Fibroblast of mammary gland (primary cell): ENCODE data around the gene DISC1.

ENCODE experiments used
- DNase-seq: peaks from one replicate; pipeline ENCODE4 v3.0.0-alpha.2; 2010; ENCODE audit warnings: low read depth
- H3K4me3 ChIP-seq: 2 replicates; pipeline ENCODE4 v1.5.1; 2011; ENCODE audit warnings: low read depth, mild to moderate bottlenecking, low read length, moderate library complexity; ENCODE audit not compliant: control insufficient read depth
- CTCF ChIP-seq: conservative IDR thresholded peaks from 2 replicates; pipeline ENCODE4 v1.5.1; 2011; ENCODE audit warnings: low read depth, low read length, inconsistent platforms; ENCODE audit not compliant: control insufficient read depth, insufficient read depth

DISC1 gene

DNA sequence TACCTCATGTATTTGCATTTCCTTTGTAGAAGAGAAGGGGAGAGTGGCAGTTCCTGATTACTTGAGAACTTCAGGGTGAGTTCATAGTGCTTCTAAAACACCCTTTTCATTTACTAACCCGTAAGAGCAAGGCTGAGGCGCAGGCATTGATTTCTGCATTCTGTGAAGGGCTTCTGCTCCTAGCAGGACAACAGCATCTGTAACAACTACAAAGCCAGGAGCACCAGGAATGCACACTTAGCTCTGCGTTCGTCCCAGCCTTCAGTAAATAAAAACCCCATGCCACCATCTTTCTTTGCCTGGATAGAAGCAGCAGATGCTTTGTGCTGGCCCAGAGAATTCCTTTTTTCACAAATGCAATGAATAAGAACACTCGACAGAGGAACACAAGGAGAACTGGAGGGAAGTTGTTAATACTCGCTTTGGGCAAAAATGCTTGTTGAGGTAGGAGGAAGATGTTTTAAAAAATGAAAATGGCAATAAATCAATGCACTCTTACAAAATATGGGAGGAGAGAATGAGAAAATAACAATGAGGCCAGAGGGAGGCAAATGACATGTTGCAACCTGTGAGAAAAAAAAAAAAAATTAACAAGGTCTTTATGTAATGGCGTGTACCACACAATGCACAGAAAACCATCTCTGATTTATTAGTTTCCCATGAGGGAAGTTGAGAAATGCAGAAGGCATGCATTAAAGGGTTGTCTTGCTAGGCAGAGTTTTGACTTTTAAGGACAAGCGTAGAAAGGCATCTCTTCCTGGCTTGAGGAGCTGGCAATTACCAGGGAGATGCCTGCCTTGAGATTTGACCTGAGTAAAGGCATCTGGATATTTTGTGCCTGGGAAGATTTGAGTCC lies 418.8 kb downstream of the DISC1 start:
- no peak for TF ChIP-seq CTCF
- DNase-seq: no peak
- no peak overlapping the region for H3K4me3 ChIP-seq

DNA sequence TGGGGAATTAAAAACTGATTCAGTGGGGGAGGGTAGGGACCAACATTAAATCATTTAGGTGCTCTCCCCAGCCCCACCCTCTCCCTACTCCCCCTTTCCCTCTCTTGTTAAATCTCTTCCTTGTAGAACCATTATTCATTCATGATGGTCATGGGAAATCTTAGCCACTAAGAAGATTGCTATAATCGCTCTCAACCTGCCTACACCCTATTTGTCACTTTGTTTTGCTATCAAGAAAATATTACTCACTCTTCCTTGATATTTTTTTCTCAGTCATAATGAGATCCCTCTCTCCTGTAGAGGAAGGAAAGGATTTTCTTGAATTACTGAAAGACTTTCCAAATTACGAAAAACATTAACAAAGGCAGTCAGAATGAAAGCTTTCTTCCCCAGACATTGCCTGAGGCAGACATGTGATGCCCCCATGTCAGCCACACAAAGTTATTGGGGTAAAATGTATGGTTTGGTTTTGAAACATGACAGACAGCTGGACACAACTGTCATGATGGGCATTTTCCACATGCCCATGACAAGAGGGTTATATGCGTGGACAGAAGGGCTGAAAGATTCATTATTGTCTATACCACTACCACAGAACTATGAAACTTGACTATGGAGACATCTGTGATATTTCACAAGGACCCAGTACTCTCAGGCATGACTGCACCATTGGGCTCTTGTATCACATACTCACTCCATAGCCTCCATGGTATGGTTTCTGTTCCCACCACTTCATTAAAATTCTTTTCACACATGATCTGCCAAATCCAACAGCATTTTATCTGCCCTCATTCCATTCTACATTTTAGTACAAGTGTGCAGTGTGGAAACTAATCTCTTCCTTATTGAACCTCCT lies 420.1 kb downstream of the DISC1 start:
- no peak for TF ChIP-seq CTCF
- H3K4me3 ChIP-seq: no peak overlapping the region
- no peak for DNase-seq

GRCh38 chr1:232047473-232047872 lies 420.9 kb downstream of the DISC1 start:
- peak; percentile 3 for TF ChIP-seq CTCF
- DNase-seq: no peak
- H3K4me3 ChIP-seq: no peak overlapping the region

GRCh38 chr1:232048481-232048880 lies 421.9 kb downstream of the DISC1 start:
- DNase-seq: no peak
- H3K4me3 ChIP-seq: no peak overlapping the region
- no peak for TF ChIP-seq CTCF

GRCh38 chr1:232049335-232049734 lies 422.7 kb downstream of the DISC1 start:
- no peak for TF ChIP-seq CTCF

GRCh38 chr1:232057217-232057895 lies 430.8 kb downstream of the DISC1 start:
- H3K4me3 ChIP-seq: no peak overlapping the region
- no peak for DNase-seq
- no peak for TF ChIP-seq CTCF

More at GRCh38 chr1:232049335-232049734, 422.7 kb downstream of the DISC1 start:
- no peak for DNase-seq
- H3K4me3 ChIP-seq: no peak overlapping the region
